Activated T-cell treated with anti-CD3 and anti-CD28 coated beads, Interleukin-2, amount 50 U/mL, for 1 hour (primary cell): ENCODE results near the gene C8B.

Source experiments
- DNase-seq: peaks from one replicate; pipeline ENCODE4 v3.0.0-alpha.2; 2020

The C8B gene

GRCh38 chr1:56897150-56898004 lies 68.4 kb downstream of the C8B start:
- DNase-seq: no peak

- no peak for DNase-seq
These were observed 71.8 kb downstream of the C8B start for GRCh38 chr1:56894014-56894413.

GRCh38 chr1:56890229-56890628 lies 75.6 kb downstream of the C8B start:
- DNase-seq: no peak

- no peak for DNase-seq
These were observed 84.4 kb downstream of the C8B start for GRCh38 chr1:56881417-56881816.

- DNase-seq: no peak
These were observed 85.0 kb downstream of the C8B start for GRCh38 chr1:56880774-56881173.
